DMS153 treated with DMSO at 0.1 percent for 48 hours (cell line): ENCODE data around the gene GDF7.

ENCODE experiments used
- DNase-seq: peaks from one replicate; lab custom pipeline; 2025; ENCODE audit not compliant: unreplicated experiment; lab: John Stamatoyannopoulos, UW

Gene GDF7

DNA sequence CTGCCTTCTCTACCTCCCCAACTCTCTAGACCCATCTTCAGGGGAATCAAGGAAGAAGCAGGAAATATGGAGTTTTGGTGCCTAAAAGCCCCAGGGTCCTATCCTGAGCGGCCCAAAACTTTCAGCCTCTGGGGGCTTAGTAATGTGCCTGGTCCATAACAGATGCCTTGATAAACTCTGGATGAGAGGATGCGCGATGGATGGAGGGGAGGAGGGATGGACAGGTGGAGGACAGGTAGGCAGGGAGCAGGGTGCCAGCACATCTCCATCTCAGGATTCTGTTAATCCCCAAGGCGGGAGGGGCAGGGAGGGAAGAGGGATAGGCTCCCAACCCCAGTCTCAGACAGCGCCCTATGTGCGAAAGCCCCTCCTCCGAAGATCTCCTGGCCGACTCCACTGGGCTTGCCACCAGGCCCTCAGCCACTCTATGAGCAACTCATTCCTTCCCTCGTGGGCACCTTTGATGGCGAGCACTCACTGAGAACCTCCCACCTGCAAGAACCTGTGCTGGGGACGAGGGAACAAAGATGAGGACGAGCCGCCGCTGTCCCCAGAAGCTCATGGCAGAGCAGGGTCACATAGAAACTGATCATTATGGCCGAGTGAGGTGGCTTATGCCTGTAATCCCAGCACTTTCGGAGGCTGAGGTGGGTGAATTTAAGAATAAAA is 39.1 kb upstream of the GDF7 start:
- no peak for DNase-seq

DNA sequence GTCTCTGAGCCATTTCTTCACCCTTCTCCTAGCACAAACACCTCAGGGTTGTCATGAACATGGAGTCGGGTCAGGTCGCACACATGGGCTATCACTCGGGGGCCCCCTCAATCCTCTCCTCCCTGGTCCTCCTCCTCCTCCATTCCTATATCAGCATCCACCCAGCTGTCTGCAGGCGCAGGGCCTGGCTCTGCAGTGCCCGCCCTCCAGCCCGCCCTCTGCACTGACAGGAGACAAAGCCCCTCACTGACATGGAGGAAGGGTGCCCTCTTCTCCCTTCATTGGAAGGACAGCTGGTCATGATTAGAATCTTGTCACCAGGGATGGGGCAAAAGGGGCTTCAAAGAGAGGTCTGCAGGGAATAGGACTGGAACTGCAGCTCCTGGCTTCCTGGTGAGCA is 37.8 kb upstream of the GDF7 start:
- DNase-seq, result no peak

DNA sequence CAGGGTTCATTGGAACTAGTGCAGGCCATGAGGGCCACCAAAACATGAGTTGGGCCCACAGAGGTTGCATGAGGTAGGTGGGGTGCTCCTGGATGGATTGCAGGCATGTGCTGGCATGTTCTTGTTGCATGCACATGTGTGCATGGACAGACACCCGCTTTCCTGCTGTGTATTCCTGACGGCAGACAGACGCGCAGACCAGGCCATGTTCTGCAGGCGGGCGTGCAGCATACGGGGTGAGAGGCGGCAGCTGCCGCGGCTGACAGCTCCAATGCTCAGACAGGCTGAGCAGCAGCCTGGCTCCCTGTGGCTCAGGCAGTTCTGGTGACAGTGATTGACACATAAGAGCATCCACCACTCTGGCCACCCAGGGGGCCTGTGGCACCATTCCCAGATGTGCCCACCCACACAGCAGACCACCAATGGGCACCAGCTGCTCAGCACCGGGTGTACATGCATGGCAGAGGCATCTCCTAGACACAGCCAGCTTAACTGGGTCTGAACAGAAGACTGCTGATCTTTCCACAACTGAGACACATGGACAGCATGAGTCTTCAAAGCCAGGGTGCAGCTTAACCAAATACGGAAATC is 37.3 kb upstream of the GDF7 start:
- DNase-seq, result no peak

DNA sequence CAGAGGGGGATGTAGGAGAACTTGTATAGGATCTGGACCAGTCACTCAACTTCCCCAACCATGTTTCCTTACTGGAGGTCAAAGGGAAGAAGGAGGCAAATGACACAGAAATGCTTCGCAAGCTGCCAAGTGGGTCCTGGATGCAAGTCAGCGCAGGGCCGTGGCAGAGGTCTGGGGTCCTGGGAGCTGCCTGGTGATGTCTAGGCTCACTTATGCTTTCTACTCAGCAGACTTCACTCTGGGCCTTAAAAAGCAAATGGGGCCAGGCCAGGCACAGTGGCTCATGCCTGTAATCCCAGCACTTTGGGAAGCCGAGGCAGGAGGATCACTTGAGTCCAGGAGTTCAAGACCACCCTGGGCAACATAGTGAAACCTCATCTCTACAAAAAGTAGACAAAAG is 36.0 kb upstream of the GDF7 start:
- DNase-seq, result no peak

DNA sequence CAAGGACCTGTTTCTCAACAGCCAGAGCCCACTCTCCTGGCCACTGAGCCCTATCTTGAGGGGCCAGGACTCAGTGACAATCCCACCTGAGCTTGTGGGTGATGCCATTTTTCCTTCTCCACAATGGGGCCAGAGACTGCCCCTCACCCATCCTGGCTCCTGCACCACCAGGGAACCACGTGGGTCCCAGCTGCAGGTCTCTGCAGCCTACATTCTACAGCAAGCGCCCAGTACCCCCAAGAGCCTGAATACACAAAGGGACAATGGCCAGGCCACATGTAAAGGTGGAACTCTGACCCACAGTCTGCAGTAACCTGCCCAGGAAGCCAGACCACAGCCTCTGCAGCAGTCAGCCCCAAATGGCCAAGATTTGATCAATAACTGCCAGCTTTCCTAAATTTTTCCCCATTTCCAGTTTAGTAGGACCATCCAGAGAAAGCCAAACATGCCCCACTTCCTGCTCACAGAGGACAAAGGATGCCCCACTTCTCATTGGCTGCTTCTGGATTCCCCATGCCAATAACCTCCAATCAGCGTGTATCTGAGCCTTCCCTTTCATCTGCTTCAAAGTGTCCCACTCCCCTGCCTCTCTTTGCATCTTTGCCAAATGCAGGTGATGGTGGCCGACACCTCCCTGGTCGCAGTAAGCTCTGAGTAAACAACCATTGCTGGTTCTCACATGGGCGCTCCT is 35.2 kb upstream of the GDF7 start:
- no peak for DNase-seq

DNA sequence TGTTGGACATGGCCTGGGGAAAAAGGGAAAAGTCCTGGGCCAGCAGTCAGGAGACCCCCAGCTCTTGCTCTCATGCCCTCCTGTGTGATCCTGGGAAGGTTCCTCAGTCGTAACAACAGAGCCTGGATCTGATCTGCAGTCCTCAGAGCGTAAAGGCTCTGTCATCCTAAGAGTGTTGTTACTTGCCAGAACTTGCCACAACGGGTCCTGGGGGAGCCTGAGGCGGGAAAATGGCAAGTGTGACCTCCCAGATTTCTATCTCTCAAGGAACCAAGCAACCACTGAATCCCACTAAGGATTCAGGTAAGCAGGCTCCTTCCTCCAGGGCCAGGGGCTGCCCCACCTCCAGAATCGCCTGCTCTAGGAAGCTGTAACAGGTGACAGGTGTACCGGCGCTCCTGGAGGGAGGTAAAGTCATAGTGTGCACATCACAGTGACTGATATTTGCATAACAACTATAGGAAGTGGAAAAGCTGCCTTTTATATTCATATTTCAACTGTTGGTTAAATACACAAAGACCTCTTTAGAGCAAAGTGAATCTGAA is 34.4 kb upstream of the GDF7 start:
- DNase-seq, result no peak

DNA sequence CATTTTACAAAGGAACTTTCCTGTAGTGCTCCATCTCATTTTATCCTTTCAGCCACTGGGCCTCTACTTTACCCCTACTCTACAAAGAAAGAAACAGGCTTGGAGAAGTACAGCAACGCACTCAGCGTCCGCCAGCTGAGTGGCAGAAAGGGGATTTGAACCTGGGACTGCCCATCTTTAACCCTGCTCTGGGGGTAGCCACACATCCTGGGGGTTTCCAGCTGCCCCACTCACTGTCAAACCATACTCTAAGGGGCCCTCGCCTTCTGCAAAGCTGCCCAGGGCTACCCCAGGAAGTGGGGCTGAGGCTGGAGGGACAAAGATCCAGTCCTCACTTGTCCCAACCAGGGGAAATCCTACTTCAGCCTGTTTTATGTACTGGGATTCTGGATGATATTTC is 33.9 kb upstream of the GDF7 start:
- DNase-seq, result no peak

DNA sequence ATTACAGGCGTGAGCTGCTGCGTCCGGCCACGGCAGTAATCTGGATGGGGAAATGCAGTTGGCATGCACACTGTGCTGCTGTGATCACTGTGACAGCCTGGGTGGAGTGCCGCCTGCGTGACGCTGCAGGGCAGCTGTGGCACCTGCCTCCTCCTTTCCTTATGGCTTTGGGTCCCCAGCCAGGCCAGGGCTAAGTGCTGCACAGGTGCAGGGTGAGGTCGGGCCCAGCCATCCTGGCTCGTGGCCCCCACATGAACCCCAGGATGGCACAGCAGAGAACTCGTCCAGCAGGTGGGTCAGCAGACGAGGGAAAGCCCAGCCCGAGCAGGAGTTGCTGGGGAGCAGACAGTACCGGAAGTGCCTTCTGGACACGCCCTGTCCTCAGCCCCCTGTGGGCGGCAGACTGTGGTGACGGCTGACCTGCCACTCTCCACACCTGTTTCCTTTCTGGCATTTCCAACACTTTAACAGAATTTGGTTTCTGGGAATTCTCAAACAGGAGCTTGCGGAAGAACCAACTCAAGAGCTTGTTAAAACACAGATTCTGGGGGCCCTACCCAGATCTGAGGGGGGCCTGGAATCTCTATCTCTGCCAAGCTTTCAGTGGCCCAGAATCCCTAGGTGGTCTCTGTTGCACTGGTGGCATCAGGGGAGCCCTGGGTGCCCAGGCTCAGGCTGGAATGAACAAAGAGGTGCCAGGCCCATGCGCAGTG is 33.0 kb upstream of the GDF7 start:
- DNase-seq, result peak; percentile 39

DNA sequence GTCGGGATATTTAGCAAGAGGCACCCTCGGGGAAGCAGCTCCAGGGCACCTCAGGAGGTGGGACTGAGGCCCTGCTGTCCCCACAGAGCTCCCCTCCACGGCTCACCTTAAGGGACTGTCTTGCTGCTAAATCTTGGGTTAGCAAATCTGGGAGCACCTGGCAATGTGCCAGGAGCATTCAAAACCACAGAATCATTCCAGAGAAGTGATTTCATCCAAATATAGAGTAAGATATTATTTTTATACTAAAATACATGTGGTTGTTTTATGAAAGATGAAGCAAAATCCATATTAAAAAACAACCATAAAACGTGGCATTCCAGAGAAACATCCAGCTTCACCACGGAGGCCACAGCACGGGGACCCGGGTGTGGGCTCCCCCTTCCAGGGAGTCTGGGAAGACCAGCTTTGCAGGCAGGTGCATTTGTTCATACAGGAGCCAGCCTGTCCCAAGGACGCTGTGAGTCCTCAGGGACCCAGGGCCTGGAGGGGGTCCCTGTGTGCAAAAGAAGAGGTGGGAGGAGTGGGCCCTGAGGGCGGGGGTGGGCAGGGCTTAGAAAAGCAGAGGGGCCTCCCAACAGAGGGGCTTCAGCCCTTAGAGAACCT is 32.3 kb upstream of the GDF7 start:
- DNase-seq, result no peak

DNA sequence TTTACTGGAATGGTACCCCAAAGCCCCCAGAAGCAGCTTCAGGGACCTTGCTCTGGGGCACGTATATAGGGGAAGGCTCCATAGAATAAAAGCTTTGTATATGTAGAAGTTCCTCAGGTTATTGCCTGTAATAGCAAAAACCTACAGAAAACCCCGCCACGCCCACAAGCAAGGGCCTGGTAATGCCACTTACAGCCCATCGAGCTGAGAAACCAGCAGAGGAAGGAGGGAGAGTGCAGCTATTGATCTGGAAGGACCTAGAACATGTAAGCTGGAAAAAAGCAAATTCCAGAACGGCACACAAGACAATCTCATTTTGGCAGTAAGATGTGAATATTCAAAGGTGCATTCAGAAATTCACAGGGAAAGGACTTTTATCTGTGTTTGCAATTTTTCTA is 31.8 kb upstream of the GDF7 start:
- DNase-seq, result peak; percentile 11

DNA sequence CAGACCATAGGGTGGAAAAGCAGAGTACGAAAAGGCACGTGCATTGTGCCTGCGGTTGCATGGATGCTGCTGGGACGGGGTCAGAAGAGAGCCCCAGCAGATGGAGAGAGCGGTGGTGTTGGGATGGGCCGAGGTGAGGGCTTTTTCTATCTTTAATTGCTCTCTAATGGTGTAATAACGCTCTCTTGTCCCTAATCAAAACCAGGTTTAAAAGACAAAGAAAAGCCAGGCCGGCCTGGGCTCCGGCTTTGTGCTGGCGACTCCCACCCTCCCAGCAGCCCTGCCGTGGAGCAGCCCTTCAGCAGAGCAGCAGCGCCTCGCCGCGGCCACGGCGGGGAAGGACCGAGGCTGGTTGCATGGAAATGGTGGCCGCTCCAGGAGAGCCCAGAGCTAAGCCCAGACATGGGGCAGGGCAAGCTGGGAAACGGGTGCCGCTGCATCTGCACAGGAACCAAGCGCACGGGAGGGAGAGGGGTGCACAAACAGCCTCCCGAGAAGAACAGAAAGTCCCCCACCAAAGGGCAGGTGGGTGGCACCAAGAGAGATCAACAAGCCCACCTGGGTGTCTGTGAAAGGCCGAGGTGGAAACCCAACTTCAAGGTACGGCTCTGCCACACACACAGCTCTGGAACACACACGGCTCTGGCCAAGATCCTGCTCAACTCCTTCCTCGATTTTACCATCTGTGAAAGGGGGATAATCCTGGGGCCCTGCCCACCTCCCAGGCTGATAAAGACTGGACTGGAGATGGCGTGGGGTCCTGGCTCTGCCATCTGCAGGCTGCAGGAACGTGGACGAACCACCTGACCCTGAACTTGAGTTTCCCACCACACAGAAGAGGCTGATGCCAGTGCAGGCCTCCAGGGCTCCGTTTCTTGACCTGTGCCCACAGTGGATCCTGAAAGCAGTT is 31.0 kb upstream of the GDF7 start:
- peak; percentile 44 for DNase-seq

DNA sequence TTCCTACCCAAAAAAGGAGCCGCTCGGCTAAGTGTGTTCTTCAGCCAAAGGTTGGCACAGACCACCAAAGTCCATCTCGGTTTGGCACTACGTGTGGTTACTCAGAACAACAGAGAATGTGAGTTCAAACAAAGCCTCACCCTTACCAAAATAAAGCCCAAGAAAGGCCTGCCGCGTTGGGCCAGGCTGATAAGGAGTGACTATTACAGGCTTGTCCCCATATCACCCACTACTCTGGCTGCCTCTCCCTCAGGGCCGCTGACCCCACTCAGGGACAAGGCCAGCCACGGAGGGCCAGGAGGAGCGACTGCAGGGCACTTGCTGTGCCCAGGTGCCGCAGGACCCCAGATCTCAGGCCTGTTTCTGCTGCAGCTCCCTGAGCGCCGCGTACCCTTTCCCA is 29.8 kb upstream of the GDF7 start:
- DNase-seq, result no peak

DNA sequence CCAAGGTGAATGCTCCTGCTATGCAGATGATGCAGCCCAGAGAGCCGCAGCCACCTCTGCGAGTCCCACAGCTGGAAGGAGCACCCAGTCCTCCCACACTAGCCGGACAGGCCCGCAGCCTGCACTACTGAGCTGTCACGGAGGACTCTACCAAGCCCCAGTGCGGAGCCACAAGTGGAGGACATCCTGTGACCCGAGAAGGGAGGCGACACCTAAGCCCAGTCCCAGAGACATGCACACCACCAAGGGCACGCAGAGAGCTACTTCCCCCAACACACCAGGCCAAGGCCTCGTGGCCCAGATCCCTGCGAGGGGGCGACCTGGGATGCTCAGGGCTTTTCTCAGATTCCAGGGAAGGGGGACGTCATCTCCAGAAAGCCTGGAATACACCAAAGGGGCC is 28.9 kb upstream of the GDF7 start:
- DNase-seq, result no peak

DNA sequence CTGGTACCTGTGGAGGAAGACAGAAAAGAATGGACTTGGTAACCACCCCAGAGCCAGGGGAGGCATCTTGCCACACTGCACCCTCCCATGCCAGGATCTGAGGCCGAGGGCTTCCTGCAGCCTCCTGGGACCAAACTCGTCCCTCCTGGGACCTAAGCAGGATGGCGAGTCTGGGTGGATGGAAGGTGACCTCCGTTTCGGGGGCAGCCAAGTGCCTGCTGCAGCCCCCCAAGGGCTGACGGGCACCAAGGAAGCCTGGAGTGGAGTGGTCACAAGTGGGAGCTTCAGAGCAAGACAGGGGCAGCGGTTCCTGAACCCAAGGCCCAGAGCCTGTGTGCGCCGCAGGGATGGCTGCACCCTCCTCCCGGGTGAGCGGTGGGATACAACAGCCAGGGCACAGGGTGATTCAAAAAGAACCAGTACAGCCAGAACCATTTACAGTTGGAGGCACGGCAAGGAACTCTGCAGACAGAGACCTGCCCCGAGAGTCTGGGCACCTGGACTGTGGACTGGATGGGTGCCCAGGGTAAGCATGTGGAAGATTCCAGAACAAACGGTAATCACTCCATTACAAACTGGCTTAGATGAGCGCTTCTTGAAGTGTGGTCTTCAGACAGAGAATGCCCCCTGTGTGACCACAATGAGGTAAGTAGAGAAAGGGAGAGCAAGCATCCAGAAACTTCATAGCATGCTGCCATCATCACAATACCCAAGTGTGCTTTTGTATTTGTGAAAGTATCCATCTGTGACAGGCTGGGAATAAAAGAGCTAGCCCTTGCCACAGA is 28.1 kb upstream of the GDF7 start:
- no peak for DNase-seq

DNA sequence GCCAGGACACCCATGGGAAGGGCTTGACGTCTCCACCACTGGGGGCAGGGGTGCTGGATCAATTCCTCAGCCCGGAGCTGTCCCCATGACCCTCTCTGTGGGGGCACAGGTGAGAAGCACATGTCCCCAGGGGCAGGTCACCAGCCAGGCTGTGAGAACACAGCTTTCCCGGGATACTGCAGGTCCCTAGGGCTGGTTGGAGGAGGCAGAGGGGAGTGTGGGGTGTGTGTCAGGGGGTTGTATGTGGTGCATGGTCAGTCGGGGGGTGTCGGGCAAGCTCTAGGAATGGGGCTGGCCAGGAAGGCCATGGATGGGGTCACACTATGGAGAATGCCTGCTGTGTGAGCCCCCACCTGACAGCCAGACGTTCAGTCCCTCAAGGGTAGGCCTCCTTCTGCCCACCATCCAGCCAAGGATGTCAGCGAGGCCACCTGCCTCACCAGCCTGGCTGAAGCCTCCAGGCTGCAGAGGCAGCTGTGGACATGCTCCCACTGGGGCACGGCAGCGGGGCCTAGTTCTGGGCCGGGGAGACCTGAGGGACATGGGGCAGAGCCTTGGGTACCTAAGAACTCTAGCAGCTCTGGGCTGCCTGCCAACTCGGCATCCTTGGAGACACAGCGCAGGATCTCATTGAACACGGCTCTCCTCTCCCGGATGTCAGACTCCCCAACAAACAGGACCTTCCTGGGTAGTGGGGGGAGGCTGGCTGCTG is 26.4 kb upstream of the GDF7 start:
- DNase-seq, result no peak

DNA sequence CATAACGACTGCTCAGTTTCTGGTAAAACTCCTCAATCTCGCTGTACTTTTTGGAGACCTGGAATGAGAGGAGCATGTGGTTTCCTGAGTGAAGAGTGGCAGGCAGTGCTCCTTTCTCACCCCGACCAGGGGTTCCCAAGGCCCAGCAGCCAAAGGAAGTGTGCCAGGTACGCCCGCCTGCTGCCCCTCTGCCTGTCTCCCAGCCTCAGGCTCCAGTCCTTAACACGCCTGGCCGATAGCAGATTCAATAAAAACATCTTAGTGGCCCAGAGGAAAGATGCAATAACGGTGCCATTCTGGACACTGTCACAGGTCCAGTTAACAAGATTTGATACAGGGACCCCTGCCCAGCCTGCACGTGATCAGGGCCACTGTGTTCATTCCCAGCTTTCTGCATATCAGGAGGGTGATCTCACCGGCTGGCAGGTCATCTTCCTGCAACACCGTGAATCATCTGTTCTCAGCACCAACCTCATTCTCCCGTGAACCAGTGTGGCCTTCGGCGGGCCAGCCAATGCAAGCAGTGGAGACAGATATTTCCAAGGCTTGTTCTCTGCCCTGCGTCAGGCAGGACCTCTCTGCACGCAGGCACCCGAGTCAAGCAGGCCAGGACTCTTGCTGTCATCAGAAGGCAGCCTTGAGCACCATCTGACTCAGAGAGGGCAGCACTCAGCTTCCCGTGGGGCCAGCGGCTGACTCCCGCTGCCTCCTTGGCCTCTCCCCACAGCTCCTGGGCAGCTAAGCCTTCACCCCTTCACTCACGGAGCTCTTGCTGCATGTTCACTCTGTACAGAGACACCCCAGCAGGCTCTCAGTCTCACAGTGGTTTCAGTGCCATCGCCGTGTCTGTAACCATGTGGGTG is 25.6 kb upstream of the GDF7 start:
- no peak for DNase-seq

DNA sequence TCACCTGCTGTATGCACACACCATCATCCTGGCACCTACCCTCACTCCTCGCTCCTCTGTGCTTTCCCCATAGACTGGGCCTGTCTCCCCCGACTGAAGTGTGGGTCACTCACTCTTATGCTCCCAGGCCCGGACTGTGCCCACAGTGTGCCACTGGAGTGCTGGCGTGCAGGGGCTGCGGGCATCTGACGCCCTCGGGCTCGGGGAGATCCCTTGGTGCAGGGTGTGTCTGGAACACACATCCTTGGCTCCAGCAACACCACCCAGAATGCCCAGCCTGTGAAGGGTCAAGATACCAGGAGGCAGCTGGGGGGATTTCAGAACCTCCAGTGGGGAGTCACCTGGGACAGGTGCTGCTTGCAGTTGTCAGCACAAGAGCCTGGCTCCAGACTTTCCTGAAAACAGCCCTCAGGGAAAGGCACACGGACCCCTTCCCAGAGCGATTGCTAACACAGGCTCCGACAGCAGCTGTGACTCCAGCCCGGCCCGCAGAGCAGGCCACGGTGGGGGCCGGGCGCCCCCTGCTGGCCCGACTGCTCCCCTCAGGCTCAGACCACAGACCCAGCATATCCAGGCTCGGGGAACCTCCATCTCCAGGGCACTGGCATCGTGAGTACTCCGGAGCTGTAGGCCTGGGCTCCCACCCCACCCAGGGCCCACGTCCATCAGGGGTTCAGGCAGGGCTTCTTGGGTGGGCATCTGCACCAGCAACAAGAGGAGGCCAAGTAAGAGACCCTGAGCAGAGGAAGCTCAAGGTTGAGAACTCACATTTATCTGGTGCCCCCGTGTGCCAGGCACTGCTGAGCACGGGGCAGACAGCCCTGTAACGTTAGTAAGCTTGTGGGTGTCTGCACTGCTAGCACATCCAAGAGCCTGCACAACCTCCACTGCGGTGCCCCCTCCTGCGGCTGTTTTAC is 24.6 kb upstream of the GDF7 start:
- peak; percentile 22 for DNase-seq
